EL (cell line): ENCODE data around the gene DOLK.

Experiments
- DNase-seq: peaks from one replicate; pipeline ENCODE4 v3.0.0-alpha.2; 2016

Gene DOLK

DNA sequence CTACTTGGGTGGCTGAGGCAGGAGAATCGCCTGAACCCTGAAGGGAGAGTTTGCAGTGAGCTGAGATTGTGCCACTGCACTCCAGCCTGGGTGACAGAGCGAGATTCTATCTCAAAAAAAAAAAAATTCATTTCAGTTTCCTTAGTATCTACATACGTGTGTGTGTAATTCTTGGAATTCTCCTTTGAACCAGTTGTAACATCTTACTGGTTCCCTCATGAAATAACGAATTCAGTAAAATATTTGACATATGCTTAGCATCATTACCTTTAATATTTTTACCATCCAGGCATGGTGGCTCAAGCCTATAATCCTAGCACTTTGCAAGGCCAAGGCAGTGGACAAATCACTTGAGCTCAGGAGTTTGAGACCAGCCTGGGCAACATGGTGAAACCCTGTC lies 17.8 kb downstream of the DOLK start:
- DNase-seq, result no peak

DNA sequence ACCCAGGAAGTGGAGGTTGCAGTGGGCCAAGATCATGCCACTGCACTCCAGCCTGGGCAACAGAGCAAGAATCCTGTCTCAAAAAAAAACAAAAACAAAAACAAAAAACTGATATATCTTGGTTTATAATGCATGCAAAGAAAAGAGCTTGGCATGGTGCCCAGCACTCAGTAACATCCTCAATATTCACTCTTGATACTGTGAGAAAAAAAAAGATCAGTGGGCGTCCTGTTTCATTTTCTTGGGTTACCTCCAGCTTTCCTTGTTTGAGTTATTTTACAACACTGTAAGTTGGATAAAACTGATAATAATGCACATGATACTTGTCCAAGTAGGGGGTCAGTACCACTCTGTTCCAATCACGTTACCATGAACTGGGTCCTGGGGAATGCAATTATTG lies 18.8 kb downstream of the DOLK start:
- no peak for DNase-seq

DNA sequence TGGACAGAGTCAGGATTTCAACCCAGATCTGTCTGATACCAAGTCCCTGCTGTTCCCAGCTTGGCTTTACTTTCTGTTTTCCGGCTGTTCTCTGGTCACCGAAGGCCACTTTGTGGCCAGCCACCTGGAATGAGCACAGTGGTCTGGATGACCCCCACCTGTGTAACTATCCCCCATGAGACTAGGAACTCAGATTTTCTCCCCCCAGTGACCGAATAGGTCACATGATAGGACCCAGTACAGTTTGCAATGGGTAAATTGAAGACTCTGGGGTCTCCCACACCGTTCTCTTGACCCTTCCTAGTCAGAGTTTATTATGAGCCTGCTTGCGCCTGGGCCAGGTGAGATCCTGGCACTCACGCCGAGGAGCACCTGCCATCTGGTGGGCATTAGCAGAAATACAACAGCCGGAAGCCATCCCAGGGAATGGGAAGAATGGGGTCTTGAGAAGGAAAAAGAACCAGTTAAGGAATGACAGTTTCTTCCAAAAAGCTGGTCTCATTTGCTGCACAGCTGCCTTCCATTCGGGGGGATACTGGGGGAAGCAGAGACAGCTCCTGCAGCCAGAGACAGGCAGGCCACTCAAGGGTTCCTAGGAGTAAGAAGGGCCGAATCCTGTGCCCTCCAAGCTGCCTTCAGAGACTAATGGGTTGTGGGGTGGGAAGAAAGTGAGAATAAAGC lies 19.5 kb downstream of the DOLK start:
- DNase-seq, result peak; percentile 50

DNA sequence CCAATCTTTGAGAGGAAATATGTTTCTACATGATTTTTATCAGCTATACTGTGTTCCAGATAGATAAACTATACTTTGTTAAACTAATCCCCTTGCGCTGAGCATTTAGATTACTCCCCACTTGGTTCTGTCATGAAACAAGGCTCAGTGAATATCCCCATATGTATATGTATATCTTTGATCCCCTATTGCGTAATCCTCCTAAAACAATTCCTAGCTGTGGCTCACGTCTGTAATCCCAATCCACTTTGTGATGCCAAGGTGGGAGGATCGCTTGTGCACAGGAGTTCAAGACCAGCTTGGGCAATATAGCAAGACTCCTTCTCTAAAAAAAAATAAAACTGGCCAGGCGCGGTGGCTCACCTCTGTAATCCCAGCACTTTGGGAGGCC lies 23.9 kb downstream of the DOLK start:
- DNase-seq, result no peak

DNA sequence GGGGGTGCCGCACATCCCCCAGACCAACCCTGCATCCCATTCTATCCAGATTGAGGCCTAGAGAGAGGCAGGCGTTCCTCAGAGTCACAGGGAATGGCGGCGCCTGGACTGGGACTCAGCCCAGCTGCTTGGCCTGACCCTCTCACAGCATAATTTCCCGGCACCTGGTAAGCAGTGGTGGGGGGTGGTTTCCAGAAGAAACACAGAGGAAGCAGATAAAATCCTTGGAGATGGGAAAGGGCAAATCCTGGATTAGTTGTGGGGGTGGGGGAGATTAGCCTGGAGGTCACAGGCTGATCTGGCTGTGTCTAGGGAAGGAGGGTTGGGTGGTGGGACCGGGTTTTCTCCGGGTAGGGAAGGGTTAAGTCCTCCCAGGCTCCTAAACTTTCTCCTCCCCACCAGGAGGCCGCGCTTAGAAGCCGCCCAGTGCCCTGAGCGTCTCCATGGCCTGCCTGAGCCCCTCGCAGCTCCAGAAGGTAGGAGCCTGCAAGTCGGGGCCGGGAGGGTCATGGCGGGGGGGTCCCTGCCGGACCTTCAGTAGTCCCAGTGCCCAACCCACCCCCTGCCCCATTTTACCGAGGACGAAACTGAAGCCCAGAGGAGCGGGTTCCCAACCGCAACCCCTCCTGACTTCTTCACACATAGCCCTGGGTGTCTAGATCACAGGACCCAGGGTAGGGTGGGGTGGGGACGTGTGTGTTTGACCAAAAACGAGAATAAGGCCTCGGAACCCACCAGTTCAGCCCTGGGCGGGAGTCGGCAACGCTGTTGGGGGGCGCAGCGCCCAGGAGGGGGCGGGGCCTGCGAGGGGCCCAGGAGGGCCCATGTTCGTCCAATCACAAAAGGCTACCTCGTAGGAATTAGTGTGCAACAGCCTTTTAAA lies 25.3 kb downstream of the DOLK start:
- DNase-seq, result peak; percentile 57

DNA sequence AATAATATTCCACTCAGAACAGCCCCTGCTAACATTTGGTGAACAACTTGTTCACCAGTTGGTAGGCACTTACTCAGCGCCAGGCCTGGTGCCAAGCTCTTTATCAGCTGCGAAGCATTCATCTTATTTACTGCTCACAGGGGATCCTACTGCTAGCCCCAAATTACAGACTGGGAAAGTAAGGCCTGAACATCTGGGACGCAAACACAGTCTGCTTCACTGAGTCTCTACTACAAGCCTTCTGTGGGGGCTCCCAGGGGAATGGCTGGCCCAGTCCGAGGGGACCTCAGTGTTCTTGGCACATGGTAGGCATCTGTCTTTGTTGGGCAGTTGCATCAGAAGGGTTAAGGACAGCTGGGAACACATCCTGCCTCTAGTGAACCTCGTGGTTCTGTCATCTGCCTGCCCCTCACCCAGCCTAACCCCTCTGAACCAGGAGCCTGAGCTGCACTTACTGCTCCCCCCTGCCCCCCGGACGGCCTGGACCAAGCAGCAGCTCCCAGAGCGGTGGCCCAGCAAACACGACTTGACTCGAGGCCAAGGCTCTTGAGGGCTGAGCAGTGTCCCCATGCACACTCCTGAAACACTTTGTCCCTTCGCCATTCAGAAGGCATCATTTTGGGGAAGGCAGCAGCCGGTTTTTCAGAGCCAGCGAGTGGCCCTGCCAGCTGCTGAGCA lies 26.9 kb downstream of the DOLK start, which contains the start of gene PHYHD1:
Gene PHYHD1, plus strand, starts transcription at position 602 of the 678 bp plus-strand sequence. CDS start 1,342 bp downstream, outside the sequence.
- peak; percentile 84 for DNase-seq

DNA sequence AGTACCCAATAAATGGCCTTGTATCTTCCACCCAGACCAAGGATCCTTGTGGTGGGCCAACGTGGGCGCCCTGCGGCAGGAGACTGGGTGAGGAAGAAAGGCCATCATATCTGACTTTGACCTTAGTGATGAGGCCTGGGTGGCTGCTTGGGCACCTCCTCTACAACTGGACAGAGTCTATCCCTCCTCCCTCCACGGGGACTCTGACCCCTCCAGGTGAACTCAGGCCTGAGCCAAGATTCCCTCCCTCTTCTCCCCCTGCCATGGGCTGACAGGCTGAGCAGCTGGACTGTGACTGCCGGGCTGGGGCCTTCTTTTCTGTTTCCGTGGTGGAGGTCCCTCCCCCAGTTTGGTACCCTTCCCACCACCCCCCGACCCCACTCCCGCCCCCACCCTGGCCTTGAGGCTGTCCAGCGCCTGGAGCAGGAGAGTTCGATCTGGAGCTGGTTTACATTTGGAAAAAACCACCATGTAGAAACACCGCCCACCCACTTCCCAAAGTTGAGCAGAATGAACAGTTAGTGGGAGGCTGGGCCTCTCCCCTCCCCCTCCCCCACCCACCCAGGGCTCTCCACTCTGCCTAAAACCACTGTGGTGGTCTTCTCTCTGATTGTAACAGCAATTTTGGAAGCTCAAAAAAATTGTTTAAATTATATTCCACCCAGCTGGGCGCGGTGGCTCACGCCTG lies 27.9 kb downstream of the DOLK start:
- DNase-seq, result no peak

DNA sequence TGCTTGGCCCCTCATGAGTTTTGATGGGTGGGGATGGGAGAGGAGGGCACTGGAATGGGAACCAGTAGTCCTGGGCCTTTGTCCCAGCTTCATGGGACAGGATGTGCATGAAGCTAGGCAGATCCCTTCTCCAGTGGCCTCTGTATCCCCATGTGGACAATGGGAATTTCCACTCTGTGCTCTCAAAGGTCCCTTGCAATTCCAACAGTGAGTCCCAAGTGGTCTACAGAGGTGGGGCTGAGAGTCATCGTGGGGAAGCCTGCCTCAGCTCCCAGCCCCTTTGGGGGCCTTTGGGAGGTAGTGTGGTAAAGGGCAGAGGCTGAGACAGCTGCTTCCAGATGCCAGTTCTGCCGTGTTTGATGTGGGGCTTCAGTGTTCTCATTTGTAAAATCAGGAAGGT lies 28.5 kb downstream of the DOLK start:
- DNase-seq, result no peak

DNA sequence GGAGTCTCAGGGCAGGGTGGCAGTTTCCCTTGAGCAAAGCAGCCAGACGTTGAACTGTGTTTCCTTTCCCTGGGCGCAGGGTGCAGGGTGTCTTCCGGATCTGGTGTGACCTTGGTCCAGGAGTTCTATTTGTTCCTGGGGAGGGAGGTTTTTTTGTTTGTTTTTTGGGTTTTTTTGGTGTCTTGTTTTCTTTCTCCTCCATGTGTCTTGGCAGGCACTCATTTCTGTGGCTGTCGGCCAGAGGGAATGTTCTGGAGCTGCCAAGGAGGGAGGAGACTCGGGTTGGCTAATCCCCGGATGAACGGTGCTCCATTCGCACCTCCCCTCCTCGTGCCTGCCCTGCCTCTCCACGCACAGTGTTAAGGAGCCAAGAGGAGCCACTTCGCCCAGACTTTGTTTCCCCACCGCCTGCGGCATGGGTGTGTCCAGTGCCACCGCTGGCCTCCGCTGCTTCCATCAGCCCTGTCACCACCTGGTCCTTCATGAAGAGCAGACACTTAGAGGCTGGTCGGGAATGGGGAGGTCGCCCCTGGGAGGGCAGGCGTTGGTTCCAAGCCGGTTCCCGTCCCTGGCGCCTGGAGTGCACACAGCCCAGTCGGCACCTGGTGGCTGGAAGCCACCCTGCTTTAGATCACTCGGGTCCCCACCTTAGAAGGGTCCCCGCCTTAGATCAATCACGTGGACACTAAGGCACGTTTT lies 30.1 kb downstream of the DOLK start:
- DNase-seq, result no peak

DNA sequence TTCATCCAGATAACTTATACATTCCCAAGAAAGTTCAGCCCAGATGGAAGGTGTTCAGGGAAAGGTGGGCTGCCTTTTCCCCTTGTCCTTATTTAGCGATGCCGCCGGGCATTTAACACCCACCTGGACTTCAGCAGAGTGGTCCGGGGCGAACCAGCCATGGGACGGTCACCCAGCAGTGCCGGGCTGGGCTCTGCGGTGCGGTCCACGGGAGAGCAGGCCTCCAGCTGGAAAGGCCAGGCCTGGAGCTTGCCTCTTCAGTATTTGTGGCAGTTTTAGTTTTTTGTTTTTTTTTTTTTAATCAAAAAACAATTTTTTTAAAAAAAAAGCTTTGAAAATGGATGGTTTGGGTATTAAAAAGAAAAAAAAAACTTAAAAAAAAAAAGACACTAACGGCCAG lies 30.7 kb downstream of the DOLK start:
- DNase-seq, result no peak

DNA sequence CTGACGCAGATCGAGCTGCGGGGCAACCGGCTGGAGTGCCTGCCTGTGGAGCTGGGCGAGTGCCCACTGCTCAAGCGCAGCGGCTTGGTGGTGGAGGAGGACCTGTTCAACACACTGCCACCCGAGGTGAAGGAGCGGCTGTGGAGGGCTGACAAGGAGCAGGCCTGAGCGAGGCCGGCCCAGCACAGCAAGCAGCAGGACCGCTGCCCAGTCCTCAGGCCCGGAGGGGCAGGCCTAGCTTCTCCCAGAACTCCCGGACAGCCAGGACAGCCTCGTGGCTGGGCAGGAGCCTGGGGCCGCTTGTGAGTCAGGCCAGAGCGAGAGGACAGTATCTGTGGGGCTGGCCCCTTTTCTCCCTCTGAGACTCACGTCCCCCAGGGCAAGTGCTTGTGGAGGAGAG lies 31.2 kb downstream of the DOLK start:
- peak; percentile 73 for DNase-seq

DNA sequence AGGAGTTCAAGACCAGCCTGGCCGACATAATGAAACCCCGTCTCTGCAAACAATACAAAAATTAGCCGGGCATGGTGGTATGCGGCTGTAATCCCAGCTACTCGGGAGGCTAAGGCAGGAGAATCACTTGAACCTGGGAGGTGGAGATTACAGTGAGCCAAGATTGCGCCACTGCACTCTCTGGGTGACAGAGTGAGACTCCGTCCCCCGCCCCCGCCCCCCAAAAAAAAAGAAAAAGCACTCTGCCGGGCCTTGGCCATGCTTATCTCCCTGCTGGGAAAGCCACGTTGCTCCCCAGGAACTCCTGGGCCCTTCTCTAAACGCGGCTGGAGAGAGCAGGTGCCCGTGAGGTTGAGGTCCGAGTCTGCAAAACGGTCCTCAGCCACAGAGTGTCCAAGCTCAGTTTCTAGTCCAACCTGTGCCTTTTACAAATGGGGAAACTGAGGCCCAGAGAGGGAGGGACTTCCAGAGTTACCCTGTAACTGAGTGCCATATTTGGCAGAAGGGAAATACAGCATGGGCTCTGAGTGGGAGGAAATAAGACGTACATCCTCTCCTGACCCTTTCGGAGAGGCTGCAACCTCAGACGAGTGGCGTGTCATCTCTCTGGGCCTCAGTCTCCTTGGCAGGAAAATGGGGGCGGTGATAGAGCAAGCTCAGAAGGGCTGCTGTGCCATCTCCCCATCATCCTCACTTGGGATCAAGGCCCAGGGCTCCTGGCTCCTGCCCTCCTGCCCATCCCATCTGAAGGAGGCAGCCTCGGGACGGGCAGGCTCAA lies 33.2 kb downstream of the DOLK start:
- no peak for DNase-seq

DNA sequence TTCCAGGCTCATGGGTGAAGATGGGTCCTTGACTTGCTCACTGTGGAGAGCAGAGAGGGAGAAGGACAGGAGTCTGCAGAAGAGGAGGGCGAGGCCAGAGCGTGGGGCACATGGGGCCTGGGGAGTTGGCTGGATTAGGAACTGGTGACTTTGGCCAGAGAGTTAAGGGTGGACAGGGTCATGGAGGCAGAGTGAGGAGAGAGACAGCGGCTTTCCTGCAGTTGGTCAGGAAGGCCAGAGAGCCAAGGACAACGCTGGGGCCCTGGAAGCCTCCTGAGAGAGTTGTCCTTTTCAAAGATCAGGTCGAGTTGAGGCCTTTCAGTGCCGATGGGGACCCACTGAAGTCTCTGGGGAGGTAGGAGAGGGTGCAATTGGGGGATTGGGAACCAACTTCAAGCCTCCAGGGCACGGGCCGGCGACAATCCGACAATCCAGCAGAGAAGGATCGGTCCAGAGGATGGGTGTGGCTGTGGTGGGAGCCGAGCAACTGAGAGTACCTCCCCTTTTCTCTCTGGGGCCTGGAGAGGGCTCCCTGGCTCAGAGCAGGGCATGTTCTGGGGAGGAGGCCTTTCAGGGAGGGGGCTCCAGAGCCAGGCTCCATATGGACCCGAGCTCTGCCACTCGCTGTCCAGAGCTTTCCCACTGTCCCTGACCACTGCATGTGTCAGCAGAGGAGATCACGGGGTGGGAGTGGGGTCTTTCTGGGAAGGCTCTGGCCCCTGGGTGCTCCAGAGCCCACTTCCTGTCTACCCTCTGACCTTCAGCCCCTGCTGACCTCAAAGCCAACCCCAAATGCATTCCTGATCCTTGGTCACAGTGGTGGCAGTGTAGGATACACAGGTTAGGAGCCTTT lies 34.1 kb downstream of the DOLK start:
- DNase-seq, result peak; percentile 31

DNA sequence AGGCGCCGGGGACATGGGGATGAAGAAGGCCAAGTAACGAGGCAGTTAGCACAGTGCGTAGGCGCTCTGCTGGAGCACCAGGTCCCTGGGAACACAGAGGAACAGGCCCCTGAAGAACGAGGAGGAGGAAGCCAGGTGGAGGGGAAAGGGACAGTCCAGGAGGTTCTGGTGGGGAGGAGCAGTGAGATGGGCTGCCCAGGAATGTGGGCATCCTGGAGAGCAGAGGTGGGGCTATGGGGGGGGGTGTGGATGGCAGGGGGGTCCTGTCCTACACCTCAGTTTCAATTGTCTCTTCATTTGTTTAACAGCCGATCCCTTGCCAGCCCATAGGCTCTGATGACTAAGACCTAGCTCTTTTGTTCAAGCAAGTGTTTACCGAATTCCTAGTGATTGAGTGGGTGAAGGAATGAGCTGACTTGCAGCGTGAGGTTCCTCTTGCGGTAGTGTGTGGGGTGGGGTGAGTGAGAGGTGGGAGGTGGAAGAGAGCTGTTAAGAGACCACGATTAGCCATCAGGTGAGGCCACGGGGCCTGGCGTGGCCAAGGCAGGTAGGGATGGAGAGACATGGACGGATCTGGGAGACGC lies 35.0 kb downstream of the DOLK start:
- peak; percentile 93 for DNase-seq

DNA sequence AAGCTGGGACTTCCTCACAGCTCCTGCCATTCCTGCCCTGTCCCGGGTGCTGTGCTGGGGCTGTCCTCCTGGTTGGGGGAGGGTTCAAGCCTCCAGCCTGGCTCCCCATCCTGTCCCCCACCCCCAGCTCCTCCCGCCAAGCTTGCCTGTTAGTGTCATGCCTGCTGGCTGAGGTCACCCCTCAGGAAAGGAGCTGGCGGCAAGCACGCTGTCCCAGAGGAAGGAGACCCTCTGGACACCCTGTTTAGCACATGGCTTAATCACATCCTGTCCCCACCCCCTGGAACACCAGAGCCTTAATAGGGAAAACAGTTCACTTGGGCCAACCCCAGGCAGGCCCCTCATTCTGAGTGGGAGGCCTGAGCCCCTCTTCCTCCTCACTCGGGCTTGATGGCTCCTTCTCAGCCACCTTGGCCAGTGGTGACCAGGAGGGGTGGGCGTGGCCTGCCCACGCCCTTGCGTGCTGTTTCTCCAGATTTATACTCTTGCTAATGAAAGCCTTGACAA lies 35.8 kb downstream of the DOLK start:
- peak; percentile 97 for DNase-seq

DNA sequence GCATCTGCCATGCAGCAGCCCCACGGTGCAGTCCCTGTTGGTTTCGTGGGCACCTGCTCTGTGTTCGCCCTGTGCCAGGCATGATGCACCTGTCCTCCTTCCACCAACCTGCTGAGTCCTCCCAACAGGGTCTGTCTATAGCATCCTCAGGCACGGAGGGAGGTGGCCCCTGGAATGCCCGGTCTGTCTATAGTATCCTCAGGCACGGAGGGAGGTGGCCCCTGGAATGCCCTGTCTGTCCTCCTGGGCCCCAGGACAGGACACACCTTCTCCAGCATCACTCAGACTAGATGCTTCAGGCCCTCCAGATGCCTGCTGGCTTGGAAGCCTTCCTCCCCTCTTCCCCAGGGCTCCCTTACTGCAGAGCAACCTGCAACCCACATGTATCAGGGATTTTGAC lies 36.5 kb downstream of the DOLK start:
- DNase-seq, result peak; percentile 30

DNA sequence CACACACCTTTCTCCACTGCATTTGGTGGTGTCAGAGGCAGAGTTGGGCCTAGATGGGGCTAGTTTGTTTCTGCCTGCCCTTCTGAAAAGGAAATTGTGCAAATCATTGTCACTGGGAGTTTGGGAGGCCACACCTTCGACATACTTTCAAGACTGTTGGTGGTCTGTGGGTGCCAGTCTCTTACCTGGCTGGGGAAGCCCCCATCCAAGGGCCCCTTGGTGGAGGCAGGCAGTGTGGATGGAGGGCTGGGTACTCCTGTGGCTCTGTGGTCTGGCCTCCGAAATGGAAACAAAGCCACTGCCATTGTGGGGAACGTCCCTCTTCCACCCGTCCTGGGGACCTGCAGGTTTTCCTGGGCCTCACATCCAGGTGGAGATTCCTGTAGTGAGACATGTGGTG lies 37.5 kb downstream of the DOLK start:
- no peak for DNase-seq

DNA sequence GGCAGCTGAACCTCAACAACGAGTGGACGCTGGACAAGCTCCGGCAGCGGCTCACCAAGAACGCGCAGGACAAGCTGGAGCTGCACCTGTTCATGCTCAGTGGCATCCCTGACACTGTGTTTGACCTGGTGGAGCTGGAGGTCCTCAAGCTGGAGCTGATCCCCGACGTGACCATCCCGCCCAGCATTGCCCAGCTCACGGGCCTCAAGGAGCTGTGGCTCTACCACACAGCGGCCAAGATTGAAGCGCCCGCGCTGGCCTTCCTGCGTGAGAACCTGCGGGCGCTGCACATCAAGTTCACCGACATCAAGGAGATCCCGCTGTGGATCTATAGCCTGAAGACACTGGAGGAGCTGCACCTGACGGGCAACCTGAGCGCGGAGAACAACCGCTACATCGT lies 39.0 kb downstream of the DOLK start:
- DNase-seq, result no peak

DNA sequence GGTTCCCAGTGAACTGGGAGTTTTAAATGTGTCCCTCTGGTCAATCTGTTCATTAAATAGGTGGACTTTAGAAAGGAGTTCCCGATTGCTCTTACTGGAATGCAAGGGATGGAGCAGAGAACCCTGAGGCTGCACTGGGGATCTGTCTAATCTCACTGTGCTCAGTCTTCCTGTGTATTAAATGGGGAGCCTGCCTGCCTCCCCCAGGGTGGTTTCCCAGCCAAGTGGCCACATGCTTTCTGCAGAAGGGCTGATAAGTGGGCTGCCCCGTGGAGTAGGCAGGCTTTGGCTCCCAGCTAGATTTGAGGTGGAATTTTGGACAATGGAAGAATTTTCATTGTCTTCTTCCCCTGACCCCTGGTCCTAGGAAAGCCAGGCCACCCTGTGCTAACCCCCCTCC lies 40.7 kb downstream of the DOLK start:
- no peak for DNase-seq

DNA sequence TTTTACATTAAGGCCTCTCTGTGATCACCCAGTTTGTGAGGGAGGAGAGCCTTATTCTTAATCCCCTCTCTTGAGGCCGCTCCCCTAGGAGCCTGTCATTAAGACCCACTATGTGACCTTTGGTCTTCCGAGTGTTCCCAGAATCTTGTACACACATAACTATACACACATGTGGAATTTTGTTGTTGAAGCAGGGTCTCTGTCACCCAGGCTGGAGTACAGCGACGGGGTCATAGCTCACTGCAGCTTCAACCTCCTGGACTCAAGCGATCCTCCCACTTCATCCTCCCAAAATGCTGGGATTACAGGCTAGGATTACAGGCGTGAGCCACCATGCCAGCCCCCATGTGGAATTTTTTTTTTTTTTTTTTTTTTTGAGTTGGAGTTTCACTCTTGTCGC lies 41.4 kb downstream of the DOLK start:
- DNase-seq, result no peak
